AG04450 (cell line): ENCODE results near the gene CRKL. TPM values are rescaled to one million over a fixed set of nuclear protein-coding genes. Genes with fewer than 3 reads are reported as not detected.
A peak's percentile ranks its signal among the peaks of the same experiment; 100 is the strongest.

Source experiments
- CTCF ChIA-PET: fragments of 300-600, 350-600 bp; formaldehyde crosslinking; extraction: SDS; loops from one replicate; lab custom pipeline; 2022; ENCODE audit warnings: antibody characterized with exemption, inconsistent platforms; lab: Charles Lee
- POLR2A ChIA-PET: fragments of 350-600 bp; formaldehyde crosslinking; extraction: SDS; loops from one replicate; lab custom pipeline; 2021; ENCODE audit warnings: antibody characterized with exemption, inconsistent platforms; lab: Yijun Ruan, JAX
- DNase-seq: peaks from one replicate; pipeline ENCODE4 v3.0.0-alpha.2; 2011; ENCODE audit warnings: low read depth, low spot score
- H3K27ac ChIP-seq: one replicate; pipeline ENCODE4 v1.5.1; 2012; ENCODE audit warnings: low read depth, low read length, control low read depth
- H3K27me3 ChIP-seq: one replicate; pipeline ENCODE4 v1.6.0; 2012; ENCODE audit warnings: low read length; ENCODE audit not compliant: control insufficient read depth, insufficient read depth
- H3K4me3 ChIP-seq: 2 replicates; pipeline ENCODE4 v1.5.1; 2011; ENCODE audit warnings: mild to moderate bottlenecking, low read depth, low read length, control low read depth
- H3K9me3 ChIP-seq: 2 replicates; pipeline ENCODE4 v1.5.1; 2012; ENCODE audit warnings: low read length; ENCODE audit not compliant: control insufficient read depth, insufficient read depth
- polyA plus RNA-seq: library from polyadenylated mRNA; depleted of rRNA; stranded (reverse); fragments of >200 nt; gene quantifications from 2 replicates; pipeline ENCODE4 v1.2.3, GENCODE V29; 2011
- TF ChIP-seq, protein P1 (sequence below): IDR thresholded peaks from 2 replicates; pipeline ENCODE4 v1.5.1; 2011; ENCODE audit warnings: low read depth, low read length, control low read depth, inconsistent platforms

CRKL gene
- polyA plus RNA-seq, 1 experiment = 24.1 TPM

DNA sequence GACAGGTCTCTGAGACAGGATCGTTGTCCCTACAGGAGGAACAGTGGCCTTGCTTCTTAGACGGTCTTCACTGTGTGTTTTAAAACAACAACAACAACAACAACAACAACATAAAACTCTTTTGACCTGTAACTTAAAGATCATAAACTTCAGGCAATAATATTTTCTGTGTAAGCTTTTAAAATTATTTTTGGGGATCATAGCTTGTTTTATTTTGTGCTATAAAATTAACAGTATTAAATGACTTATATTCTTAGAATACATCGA lies 36.1 kb downstream of the CRKL start:
- ChIA-PET CTCF (interaction anchor here (0.8 to 1.5 kb wide), 2 partner anchors 8 to 67 kb away, joined by 5 read pairs; no protein-coding TSS in a partner anchor), POLR2A (no interaction called here)
- no peak for DNase-seq
- Histone ChIP-seq H3K27me3 (no peaks in the 10 kb centered on the region), H3K27ac (no peak overlapping the region), H3K4me3 (no peak overlapping the region), H3K9me3 (no peaks in the 10 kb centered on the region)
- TF ChIP-seq, protein P1, sequence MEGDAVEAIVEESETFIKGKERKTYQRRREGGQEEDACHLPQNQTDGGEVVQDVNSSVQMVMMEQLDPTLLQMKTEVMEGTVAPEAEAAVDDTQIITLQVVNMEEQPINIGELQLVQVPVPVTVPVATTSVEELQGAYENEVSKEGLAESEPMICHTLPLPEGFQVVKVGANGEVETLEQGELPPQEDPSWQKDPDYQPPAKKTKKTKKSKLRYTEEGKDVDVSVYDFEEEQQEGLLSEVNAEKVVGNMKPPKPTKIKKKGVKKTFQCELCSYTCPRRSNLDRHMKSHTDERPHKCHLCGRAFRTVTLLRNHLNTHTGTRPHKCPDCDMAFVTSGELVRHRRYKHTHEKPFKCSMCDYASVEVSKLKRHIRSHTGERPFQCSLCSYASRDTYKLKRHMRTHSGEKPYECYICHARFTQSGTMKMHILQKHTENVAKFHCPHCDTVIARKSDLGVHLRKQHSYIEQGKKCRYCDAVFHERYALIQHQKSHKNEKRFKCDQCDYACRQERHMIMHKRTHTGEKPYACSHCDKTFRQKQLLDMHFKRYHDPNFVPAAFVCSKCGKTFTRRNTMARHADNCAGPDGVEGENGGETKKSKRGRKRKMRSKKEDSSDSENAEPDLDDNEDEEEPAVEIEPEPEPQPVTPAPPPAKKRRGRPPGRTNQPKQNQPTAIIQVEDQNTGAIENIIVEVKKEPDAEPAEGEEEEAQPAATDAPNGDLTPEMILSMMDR = no peak

- CTCF ChIA-PET = interaction anchor here (0.8 to 1.8 kb wide), 3 partner anchors 8 to 68 kb away, joined by 5 read pairs; no protein-coding TSS in a partner anchor
- H3K4me3 ChIP-seq = no peak overlapping the region
- H3K27ac ChIP-seq = no peak overlapping the region
- no peak for DNase-seq
- TF ChIP-seq, protein P1 = no peak
- H3K27me3 ChIP-seq = no peaks in the 10 kb centered on the region
- no peaks in the 10 kb centered on the region for H3K9me3 ChIP-seq
- POLR2A ChIA-PET = no interaction called here
Measured at GRCh38 chr22:20953668-20954500, 36.7 kb downstream of the CRKL start.

DNA sequence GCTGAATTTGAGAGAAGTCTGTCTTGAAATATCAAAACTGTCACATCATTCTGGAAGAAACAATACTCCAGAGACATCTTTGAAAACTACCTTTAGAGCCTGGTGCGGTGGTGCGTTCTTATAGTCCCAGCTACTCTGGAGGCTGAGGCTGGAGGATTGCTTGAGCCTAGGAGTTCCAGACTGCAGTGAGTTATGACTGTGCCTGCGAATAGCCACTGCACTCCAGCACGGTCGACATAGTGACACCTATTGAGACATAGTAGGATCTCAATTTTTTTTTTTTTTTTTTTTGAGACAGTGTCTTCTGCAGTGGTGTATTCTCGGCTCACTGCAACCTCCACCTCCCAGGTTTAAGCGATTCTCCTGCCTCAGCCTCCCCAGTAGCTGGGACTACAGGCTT lies 38.3 kb downstream of the CRKL start:
- Histone ChIP-seq H3K9me3 (no peaks in the 10 kb centered on the region), H3K27ac (no peak overlapping the region), H3K4me3 (no peak overlapping the region), H3K27me3 (no peaks in the 10 kb centered on the region)
- DNase-seq = no peak
- CTCF ChIA-PET = interaction anchor here (1.6 to 1.8 kb wide), 2 partner anchors 39 to 70 kb away, joined by 3 to 5 read pairs; no protein-coding TSS in a partner anchor
- TF ChIP-seq, protein P1 = no peak
- POLR2A ChIA-PET = no interaction called here

GRCh38 chr22:20956258-20957101 lies 39.3 kb downstream of the CRKL start:
- peak overlapping the region; percentile 70 for H3K4me3 ChIP-seq
- no peaks in the 10 kb centered on the region for H3K9me3 ChIP-seq
- POLR2A ChIA-PET = interaction anchor here (1.1 to 2.0 kb wide), 2 partner anchors 26 to 36 kb away, joined by 5 to 15 read pairs; partner anchors contain the start of gene LZTR1
- CTCF ChIA-PET = interaction anchor here (1.5 to 5.7 kb wide), 3 partner anchors 40 to 152 kb away, joined by 3 to 25 read pairs (median 5); no protein-coding TSS in a partner anchor
- TF ChIP-seq, protein P1 = 0 out of 2 replicates have a peak, but pooled peaks have one; percentile 7
- peak overlapping the region; percentile 65 for H3K27ac ChIP-seq
- H3K27me3 ChIP-seq = no peaks in the 10 kb centered on the region
- DNase-seq = no peak
